RPMI8226 (cell line): Measurements from ENCODE around the gene SEC61G.

Experiments used
- DNase-seq: peaks from one replicate; pipeline ENCODE4 v3.0.0-alpha.2; 2015

Gene SEC61G

GRCh38 chr7:54757711-54758110, 1.3 kb downstream of the SEC61G start:
- DNase-seq: no peak

GRCh38 chr7:54749200-54749599, 9.8 kb downstream of the SEC61G start:
- no peak for DNase-seq

GRCh38 chr7:54747234-54747633, 11.8 kb downstream of the SEC61G start:
- no peak for DNase-seq

- DNase-seq: no peak
Measured at GRCh38 chr7:54743580-54743979, 15.4 kb downstream of the SEC61G start.

GRCh38 chr7:54738737-54739136, 20.3 kb downstream of the SEC61G start:
- no peak for DNase-seq

- DNase-seq: no peak
Measured at GRCh38 chr7:54729107-54729506, 29.9 kb downstream of the SEC61G start.

GRCh38 chr7:54728411-54728810, 30.6 kb downstream of the SEC61G start:
- DNase-seq: no peak

GRCh38 chr7:54725255-54725654, 33.8 kb downstream of the SEC61G start:
- DNase-seq: no peak

GRCh38 chr7:54722502-54722901, 36.5 kb downstream of the SEC61G start:
- no peak for DNase-seq

GRCh38 chr7:54722026-54722425, 37.0 kb downstream of the SEC61G start:
- no peak for DNase-seq

GRCh38 chr7:54719974-54720373, 39.0 kb downstream of the SEC61G start:
- no peak for DNase-seq

- no peak for DNase-seq
Measured at GRCh38 chr7:54719425-54719824, 39.6 kb downstream of the SEC61G start.

GRCh38 chr7:54712820-54713219, 46.2 kb downstream of the SEC61G start:
- no peak for DNase-seq

GRCh38 chr7:54711900-54712595, 47.0 kb downstream of the SEC61G start:
- DNase-seq: no peak

- DNase-seq: no peak
Measured at GRCh38 chr7:54709283-54709682, 49.7 kb downstream of the SEC61G start.

GRCh38 chr7:54705436-54705835, 53.6 kb downstream of the SEC61G start:
- DNase-seq: peak; percentile 99

- DNase-seq: peak; percentile 89
Measured at GRCh38 chr7:54704851-54705250, 54.2 kb downstream of the SEC61G start.
